Tibial nerve (tissue), 4 donors: ENCODE results near the gene PTPN2. TPM values are rescaled to one million over a fixed set of nuclear protein-coding genes. Genes with fewer than 3 reads are reported as not detected.
A peak's percentile ranks its signal among the peaks of the same experiment; 100 is the strongest.

ENCODE experiments used
- DNase-seq, 2 donors: peaks; one replicate each; pipeline ENCODE4 v3.0.0-alpha.2; 2019; ENCODE audit warnings: low spot score in 2 of 2
- H3K27ac ChIP-seq, 4 donors: fragments of 200-600 bp; sonication (generic) in 3 of 4; one replicate each; pipeline ENCODE4 v1.5.1; 2017 to 2019; ENCODE audit warnings: mild to moderate bottlenecking in 1 of 4
- H3K27me3 ChIP-seq, 2 donors: fragments of 200-600 bp; sonication (generic) in 1 of 2; one replicate each; pipeline versions ENCODE4 v1.5.1 to v1.6.0; 2017 to 2019
- H3K36me3 ChIP-seq, 3 donors: fragments of 200-600 bp; sonication (generic); one replicate each; pipeline ENCODE4 v1.5.1; 2018 to 2019
- H3K4me1 ChIP-seq, 4 donors: fragments of 200-600 bp; sonication (generic) in 3 of 4; one replicate each; pipeline ENCODE4 v1.5.1; 2017 to 2019
- H3K4me3 ChIP-seq, 4 donors: fragments of 200-600 bp; sonication (generic) in 3 of 4; one replicate each; pipeline ENCODE4 v1.5.1; 2017 to 2019; ENCODE audit warnings: mild to moderate bottlenecking in 1 of 4, moderate library complexity in 1 of 4
- H3K9me3 ChIP-seq, 4 donors: fragments of 200-600 bp; sonication (generic) in 3 of 4; one replicate each; pipeline ENCODE4 v1.5.1; 2017 to 2019
- CTCF ChIP-seq, 5 experiments: fragments of 200-600 bp in 3 of 5; fragments of 450-650 bp in 2 of 5; sonication (generic) in 3 of 5; IDR thresholded peaks; one replicate each; pipeline ENCODE4 v1.5.1; 2016 to 2019; ENCODE audit warnings: antibody characterized with exemption in 5 of 5, mild to moderate bottlenecking in 3 of 5, moderate library complexity in 2 of 5
- EP300 ChIP-seq, 2 donors: sonication (generic); formaldehyde crosslinking; IDR thresholded peaks; one replicate each; pipeline ENCODE4 v1.6.1; 2017; ENCODE audit warnings: antibody characterized with exemption in 2 of 2, mild to moderate bottlenecking in 1 of 2
- POLR2A ChIP-seq, 2 donors: fragments of 450-650 bp; IDR thresholded peaks; one replicate each; pipeline ENCODE4 v1.6.1; 2017; ENCODE audit warnings: antibody characterized with exemption in 2 of 2, mild to moderate bottlenecking in 2 of 2, moderate library complexity in 2 of 2
- WGBS, 2 donors: methylation state at CpG; one replicate each; pipeline ENCODE4 v1.1.5; 2018; 5-methylcytosine and 5-hydroxymethylcytosine counted together
- total RNA-seq, 4 donors: library from RNA; depleted of rRNA; stranded (reverse); fragments of >200 nt; gene quantifications; one replicate each; pipeline ENCODE4 v1.1.0, GENCODE V29; 2016

Gene PTPN2
- total RNA-seq, 4 donors from 2014 or later: 12.9 to 50.5 (median 30.7) TPM

GRCh38 chr18:12820506-12820905 is 63.5 kb downstream of the PTPN2 start:
- no peak overlapping the region for H3K4me3 ChIP-seq
- 30 to 42% methylated on average over 6 of the region's 6 CpGs for WGBS, 2 donors
- peak overlapping the region in 2 of 4 donors; percentile 38 to 47 for H3K27ac ChIP-seq
- TF ChIP-seq EP300 (IDR thresholded peaks at IDR 0.05) (no peak), POLR2A (IDR thresholded peaks at IDR 0.05) (no peak), CTCF (IDR thresholded peaks at IDR 0.05) (no peak)
- DNase-seq: no peak
- H3K9me3 ChIP-seq: no peaks in the 10 kb centered on the region
- peaks cover 0 to 4% (median 0%) of the 10 kb centered on the region in 4 donors for H3K4me1 ChIP-seq
- no peaks in the 10 kb centered on the region for H3K27me3 ChIP-seq
- H3K36me3 ChIP-seq: peaks cover 0 to 35% (median 0%) of the 10 kb centered on the region in 3 donors

GRCh38 chr18:12819841-12820240 is 64.2 kb downstream of the PTPN2 start:
- DNase-seq: no peak
- WGBS, 2 donors: 52 to 65% methylated on average over 5 of the region's 5 CpGs
- H3K36me3 ChIP-seq: peaks cover 0 to 35% (median 0%) of the 10 kb centered on the region in 3 donors
- peak overlapping the region in 1 of 4 donors; percentile 49 for H3K27ac ChIP-seq
- H3K4me3 ChIP-seq: no peak overlapping the region
- TF ChIP-seq EP300 (IDR thresholded peaks at IDR 0.05) (no peak), CTCF (IDR thresholded peaks at IDR 0.05) (no peak), POLR2A (IDR thresholded peaks at IDR 0.05) (no peak)
- H3K9me3 ChIP-seq: no peaks in the 10 kb centered on the region
- H3K4me1 ChIP-seq: peaks cover 0 to 4% (median 0%) of the 10 kb centered on the region in 4 donors
- H3K27me3 ChIP-seq: no peaks in the 10 kb centered on the region

GRCh38 chr18:12819322-12819721 is 64.7 kb downstream of the PTPN2 start:
- whole genome bisulfite sequencing, 2 donors: 74% methylated on average over 3 of the region's 3 CpGs
- H3K4me3 ChIP-seq: no peak overlapping the region
- peak overlapping the region in 1 of 4 donors; percentile 49 for H3K27ac ChIP-seq
- no peaks in the 10 kb centered on the region for H3K9me3 ChIP-seq
- H3K27me3 ChIP-seq: no peaks in the 10 kb centered on the region
- no peak for DNase-seq
- peaks cover 0 to 4% (median 0%) of the 10 kb centered on the region in 4 donors for H3K4me1 ChIP-seq
- peaks cover 0 to 35% (median 0%) of the 10 kb centered on the region in 3 donors for H3K36me3 ChIP-seq
- no peak for TF ChIP-seq EP300 (IDR thresholded peaks at IDR 0.05)
- TF ChIP-seq CTCF (IDR thresholded peaks at IDR 0.05): no peak
- no peak for TF ChIP-seq POLR2A (IDR thresholded peaks at IDR 0.05)

- Histone ChIP-seq H3K36me3 (peaks cover 0 to 34% (median 0%) of the 10 kb centered on the region in 3 donors), H3K4me3 (no peak overlapping the region), H3K9me3 (no peaks in the 10 kb centered on the region), H3K4me1 (peaks cover 0 to 4% (median 0%) of the 10 kb centered on the region in 4 donors), H3K27ac (no peak overlapping the region), H3K27me3 (no peaks in the 10 kb centered on the region)
- DNase-seq: no peak
- 89 to 90% methylated on average over 3 of the region's 3 CpGs for WGBS, 2 donors
- TF ChIP-seq CTCF (IDR thresholded peaks at IDR 0.05): no peak
- TF ChIP-seq EP300 (IDR thresholded peaks at IDR 0.05): no peak
- TF ChIP-seq POLR2A (IDR thresholded peaks at IDR 0.05): no peak
Observed at GRCh38 chr18:12818243-12818642, 65.8 kb downstream of the PTPN2 start.

- no peak for DNase-seq
- no peaks in the 10 kb centered on the region for H3K27me3 ChIP-seq
- TF ChIP-seq CTCF (IDR thresholded peaks at IDR 0.05) (no peak), EP300 (IDR thresholded peaks at IDR 0.05) (no peak), POLR2A (IDR thresholded peaks at IDR 0.05) (no peak)
- H3K36me3 ChIP-seq: peaks cover 0 to 46% (median 0%) of the 10 kb centered on the region in 3 donors
- no peak overlapping the region for H3K27ac ChIP-seq
- WGBS, 2 donors: 80 to 85% methylated on average over 2 of the region's 2 CpGs
- H3K4me1 ChIP-seq: peaks cover 0 to 3% (median 0%) of the 10 kb centered on the region in 4 donors
- H3K9me3 ChIP-seq: no peaks in the 10 kb centered on the region
- no peak overlapping the region for H3K4me3 ChIP-seq
Observed at GRCh38 chr18:12816451-12816850, 67.6 kb downstream of the PTPN2 start.
